Measurements from ENCODE around the gene SLC9A1.
"Not testable (repeated sequence)": the region's sequence is repeated elsewhere in the genome, so short reads cannot be mapped to it uniquely, and the experiment has no call there.

DNA sequence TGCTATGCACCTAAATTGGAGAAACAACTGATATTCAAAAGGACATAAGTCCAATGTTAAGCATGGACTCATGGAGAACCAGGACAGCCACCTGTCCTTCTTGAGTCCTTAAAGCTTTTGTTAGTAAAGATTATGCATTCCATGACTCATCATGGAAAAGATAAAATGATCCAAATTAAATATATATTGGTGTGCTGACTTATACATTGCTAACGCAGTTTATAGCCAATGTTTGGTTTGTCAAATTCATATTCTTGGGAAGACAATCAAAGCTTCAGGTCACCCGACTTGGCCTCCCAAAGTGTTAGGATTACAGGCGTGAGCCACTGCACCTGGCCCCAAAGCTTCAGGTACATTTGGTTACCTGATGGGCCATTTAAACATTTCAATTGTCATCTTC lies 29.7 kb upstream of the SLC9A1 start:
- TF ChIP-seq, protein P1, sequence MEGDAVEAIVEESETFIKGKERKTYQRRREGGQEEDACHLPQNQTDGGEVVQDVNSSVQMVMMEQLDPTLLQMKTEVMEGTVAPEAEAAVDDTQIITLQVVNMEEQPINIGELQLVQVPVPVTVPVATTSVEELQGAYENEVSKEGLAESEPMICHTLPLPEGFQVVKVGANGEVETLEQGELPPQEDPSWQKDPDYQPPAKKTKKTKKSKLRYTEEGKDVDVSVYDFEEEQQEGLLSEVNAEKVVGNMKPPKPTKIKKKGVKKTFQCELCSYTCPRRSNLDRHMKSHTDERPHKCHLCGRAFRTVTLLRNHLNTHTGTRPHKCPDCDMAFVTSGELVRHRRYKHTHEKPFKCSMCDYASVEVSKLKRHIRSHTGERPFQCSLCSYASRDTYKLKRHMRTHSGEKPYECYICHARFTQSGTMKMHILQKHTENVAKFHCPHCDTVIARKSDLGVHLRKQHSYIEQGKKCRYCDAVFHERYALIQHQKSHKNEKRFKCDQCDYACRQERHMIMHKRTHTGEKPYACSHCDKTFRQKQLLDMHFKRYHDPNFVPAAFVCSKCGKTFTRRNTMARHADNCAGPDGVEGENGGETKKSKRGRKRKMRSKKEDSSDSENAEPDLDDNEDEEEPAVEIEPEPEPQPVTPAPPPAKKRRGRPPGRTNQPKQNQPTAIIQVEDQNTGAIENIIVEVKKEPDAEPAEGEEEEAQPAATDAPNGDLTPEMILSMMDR (IDR thresholded peaks at IDR 0.05), result not testable (repeated sequence)
- not testable (repeated sequence) for TF ChIP-seq POLR2A, POLR2AphosphoS5 (IDR thresholded peaks at IDR 0.05)
